Transverse colon (tissue), 4 donors: Measurements from ENCODE around the gene AKAP9.

Experiments
- CTCF ChIP-seq, 5 experiments: fragments of 200-600 bp in 3 of 5; fragments of 450-650 bp in 2 of 5; sonication (generic) in 3 of 5; IDR thresholded peaks; 1 replicate in 2 of 5; 2 replicates in 3 of 5; pipeline ENCODE4 v1.5.1; 2016 to 2017; ENCODE audit warnings: antibody characterized with exemption in 5 of 5, inconsistent platforms in 3 of 5, mild to moderate bottlenecking in 2 of 5, moderate library complexity in 1 of 5
- EP300 ChIP-seq: sonication (generic); formaldehyde crosslinking; IDR thresholded peaks from one replicate; pipeline ENCODE4 v1.6.1; 2017; ENCODE audit warnings: antibody characterized with exemption, low read depth
- POLR2A ChIP-seq: fragments of 450-650 bp; IDR thresholded peaks from one replicate; pipeline ENCODE4 v1.6.1; 2016; ENCODE audit warnings: antibody characterized with exemption, mild to moderate bottlenecking, moderate library complexity
- POLR2AphosphoS5 ChIP-seq, 3 donors: sonication (generic); formaldehyde crosslinking; IDR thresholded peaks; one replicate each; pipeline ENCODE4 v1.6.1; 2016; ENCODE audit warnings: antibody characterized with exemption in 3 of 3

DNA sequence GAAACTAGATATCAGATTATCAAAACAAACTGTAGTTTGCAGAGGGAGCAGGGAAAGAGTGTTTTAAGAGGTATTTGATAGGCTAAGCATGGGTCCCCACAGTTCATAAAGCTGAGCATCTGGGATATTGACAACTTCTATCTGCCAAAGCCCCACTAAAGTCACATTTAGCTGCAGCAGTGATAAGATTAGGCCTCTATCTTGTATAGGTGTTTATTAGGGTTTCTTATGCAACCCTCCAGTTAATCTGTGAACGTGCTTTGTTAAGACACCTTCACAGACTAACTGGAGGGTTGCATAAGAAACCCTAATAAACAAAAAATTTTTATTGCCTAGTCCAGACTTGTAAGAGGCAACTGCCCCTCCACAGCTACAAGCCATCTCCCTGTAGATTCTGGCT is 115.6 kb downstream of the AKAP9 start:
- TF ChIP-seq CTCF (IDR thresholded peaks at IDR 0.05) (no peak), EP300 (no peak), POLR2AphosphoS5 (IDR thresholded peaks at IDR 0.05) (no peak), POLR2A (no peak)
